Astrocyte of the cerebellum (primary cell): ENCODE data around the gene PARP14.

Experiments
- DNase-seq: peaks from one replicate; pipeline ENCODE4 v3.0.0-alpha.2; 2011; ENCODE audit warnings: low read depth
- H3K4me3 ChIP-seq: 2 replicates; pipeline ENCODE4 v1.5.1; 2011; ENCODE audit warnings: mild to moderate bottlenecking, low read depth, low read length, moderate library complexity
- CTCF ChIP-seq: IDR thresholded peaks from 2 replicates; pipeline ENCODE4 v1.5.1; 2012; ENCODE audit warnings: low read length, low read depth, moderate library complexity, mild to moderate bottlenecking; ENCODE audit errors: missing control alignments
- in situ Hi-C: cut with HindIII; loops from 2 replicates; pipeline ENCODE4 v1.10.0; 2017; ENCODE audit warnings: low sequenced_read_pairs

Gene PARP14, protein sequence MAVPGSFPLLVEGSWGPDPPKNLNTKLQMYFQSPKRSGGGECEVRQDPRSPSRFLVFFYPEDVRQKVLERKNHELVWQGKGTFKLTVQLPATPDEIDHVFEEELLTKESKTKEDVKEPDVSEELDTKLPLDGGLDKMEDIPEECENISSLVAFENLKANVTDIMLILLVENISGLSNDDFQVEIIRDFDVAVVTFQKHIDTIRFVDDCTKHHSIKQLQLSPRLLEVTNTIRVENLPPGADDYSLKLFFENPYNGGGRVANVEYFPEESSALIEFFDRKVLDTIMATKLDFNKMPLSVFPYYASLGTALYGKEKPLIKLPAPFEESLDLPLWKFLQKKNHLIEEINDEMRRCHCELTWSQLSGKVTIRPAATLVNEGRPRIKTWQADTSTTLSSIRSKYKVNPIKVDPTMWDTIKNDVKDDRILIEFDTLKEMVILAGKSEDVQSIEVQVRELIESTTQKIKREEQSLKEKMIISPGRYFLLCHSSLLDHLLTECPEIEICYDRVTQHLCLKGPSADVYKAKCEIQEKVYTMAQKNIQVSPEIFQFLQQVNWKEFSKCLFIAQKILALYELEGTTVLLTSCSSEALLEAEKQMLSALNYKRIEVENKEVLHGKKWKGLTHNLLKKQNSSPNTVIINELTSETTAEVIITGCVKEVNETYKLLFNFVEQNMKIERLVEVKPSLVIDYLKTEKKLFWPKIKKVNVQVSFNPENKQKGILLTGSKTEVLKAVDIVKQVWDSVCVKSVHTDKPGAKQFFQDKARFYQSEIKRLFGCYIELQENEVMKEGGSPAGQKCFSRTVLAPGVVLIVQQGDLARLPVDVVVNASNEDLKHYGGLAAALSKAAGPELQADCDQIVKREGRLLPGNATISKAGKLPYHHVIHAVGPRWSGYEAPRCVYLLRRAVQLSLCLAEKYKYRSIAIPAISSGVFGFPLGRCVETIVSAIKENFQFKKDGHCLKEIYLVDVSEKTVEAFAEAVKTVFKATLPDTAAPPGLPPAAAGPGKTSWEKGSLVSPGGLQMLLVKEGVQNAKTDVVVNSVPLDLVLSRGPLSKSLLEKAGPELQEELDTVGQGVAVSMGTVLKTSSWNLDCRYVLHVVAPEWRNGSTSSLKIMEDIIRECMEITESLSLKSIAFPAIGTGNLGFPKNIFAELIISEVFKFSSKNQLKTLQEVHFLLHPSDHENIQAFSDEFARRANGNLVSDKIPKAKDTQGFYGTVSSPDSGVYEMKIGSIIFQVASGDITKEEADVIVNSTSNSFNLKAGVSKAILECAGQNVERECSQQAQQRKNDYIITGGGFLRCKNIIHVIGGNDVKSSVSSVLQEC (N-terminal part only)

GRCh38 chr3:122680475-122681283 lies at the start of gene PARP14:
PARP14 (plus strand) TSS chr3:122680839; CDS start chr3:122680884, 45 bp downstream.
- H3K4me3 ChIP-seq = peak within 1 kb of the TSS; percentile 79
- DNase-seq = peak; percentile 57
- in situ Hi-C loops = no loop called here
- no peak for TF ChIP-seq CTCF

DNA sequence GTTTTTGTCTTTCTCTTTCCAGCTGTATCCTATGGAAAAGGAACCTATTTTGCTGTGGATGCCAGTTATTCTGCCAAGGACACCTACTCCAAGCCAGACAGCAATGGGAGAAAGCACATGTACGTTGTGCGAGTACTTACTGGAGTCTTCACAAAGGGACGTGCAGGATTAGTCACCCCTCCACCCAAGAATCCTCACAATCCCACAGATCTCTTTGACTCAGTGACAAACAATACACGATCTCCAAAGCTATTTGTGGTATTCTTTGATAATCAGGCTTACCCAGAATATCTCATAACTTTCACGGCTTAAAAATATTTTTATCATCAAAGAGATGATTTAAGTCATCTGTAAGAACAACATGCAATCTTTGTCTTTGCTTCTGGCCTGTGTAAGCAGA lies 44.9 kb upstream of the PARP14 start:
- no peak overlapping the region for H3K4me3 ChIP-seq
- DNase-seq = peak; percentile 31
- in situ Hi-C loops = no loop called here
- no peak for TF ChIP-seq CTCF

DNA sequence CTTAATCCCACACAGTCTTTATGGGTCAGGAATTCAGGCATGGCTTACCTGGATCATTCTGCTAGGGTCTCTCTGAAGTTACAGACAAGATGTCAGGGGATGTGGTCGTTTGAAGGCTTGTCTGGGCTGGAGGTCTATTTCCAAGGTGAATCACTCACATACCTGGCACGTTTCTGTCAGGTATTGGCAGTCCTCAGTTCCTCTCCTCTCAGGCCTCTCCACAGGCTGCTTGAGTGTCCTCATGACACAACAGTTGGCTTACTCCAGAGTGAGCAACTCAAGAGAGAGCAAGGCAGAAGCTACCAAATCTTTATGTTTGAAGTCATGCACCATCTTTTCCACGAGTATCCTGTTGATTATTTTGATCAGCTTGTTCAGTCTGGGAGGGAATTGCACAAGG lies 43.9 kb upstream of the PARP14 start:
- TF ChIP-seq CTCF = no peak
- no peak for DNase-seq
- H3K4me3 ChIP-seq = no peak overlapping the region
- in situ Hi-C loops = no loop called here

GRCh38 chr3:122640437-122640999 lies 40.1 kb upstream of the PARP14 start:
- in situ Hi-C loops = no loop called here
- DNase-seq = no peak
- TF ChIP-seq CTCF = no peak
- H3K4me3 ChIP-seq = no peak overlapping the region

DNA sequence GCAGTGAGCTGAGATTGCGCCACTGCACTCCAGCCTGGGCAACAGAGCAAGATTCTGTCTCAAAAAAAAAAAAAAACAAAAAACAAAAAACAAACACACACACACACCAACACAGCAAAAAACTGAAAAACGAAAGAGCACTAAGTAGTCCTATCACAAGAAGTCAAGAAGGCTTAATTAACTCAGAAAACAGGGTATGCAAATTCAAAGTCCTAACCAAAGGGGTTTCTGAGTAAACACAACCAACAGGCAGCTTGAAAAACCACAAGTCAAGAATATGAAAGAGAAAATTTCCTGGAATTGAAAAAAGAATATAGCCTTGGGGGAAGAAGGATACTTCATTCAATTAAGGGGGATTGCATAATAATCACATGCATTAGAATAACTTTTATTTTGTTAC lies 37.7 kb upstream of the PARP14 start:
- TF ChIP-seq CTCF = no peak
- no peak overlapping the region for H3K4me3 ChIP-seq
- in situ Hi-C loops = no loop called here
- DNase-seq = peak; percentile 20
